ENCODE results near the gene MPDU1. TPM values are rescaled to one million over a fixed set of nuclear protein-coding genes. Genes with fewer than 3 reads are reported as not detected.
A peak's percentile ranks its signal among the peaks of the same experiment; 100 is the strongest.
"Not testable (repeated sequence)": the region's sequence is repeated elsewhere in the genome, so short reads cannot be mapped to it uniquely, and the experiment has no call there.

Gene MPDU1
- total RNA-seq, 2 experiments from 2014 or later, result 51.7 to 77.0 TPM

GRCh38 chr17:7615265-7615747, 31.7 kb downstream of the MPDU1 start:
- intact Hi-C loops (cut with DNase I, micrococcal nuclease), result loop anchor here (1.0 to 5.0 kb wide), 14 partner anchors 12 to 363 kb away; partner anchors contain the start of genes SAT2 (in 2 of the 2), CNTROB (in 1 of the 2), EIF5A (in 1 of the 2) and ELP5 (in 1 of the 2)

GRCh38 chr17:7618608-7619007, 35.0 kb downstream of the MPDU1 start:
- Mint-ChIP-seq H3K27me3 (no peaks in the 10 kb centered on the region), H3K4me1 (peaks cover 2% of the 10 kb centered on the region), H3K36me3 (ENCODE audit: low read depth) (peaks cover 1% of the 10 kb centered on the region), H3K27ac (no peak overlapping the region), H3K4me3 (no peak overlapping the region), H3K9me3 (ENCODE audit: low read depth) (no peaks in the 10 kb centered on the region)
- intact Hi-C loops (cut with DNase I, micrococcal nuclease), result loop anchor here in 1 of 2 experiments (5.0 kb wide), 1 partner anchor 224 kb away; no protein-coding TSS in a partner anchor
- CTCF ChIA-PET, result interaction anchor here (0.7 to 1.1 kb wide), 2 partner anchors 58 to 147 kb away, joined by 3 read pairs; no protein-coding TSS in a partner anchor
- DNase-seq, result no peak
- POLR2A ChIA-PET, result no interaction called here
- no peak for ATAC-seq

More at GRCh38 chr17:7615265-7615747, 31.7 kb downstream of the MPDU1 start:
- no peaks in the 10 kb centered on the region for H3K27me3 Mint-ChIP-seq
- H3K9me3 Mint-ChIP-seq (ENCODE audit: low read depth), result no peaks in the 10 kb centered on the region
- POLR2A ChIA-PET, result interaction anchor here (0.6 to 2.4 kb wide), 11 partner anchors 12 to 505 kb away, joined by 4 to 32 read pairs (median 6); partner anchors contain the start of genes ATP1B2, MPDU1, SAT2 and TP53
- peaks cover 13% of the 10 kb centered on the region for H3K36me3 Mint-ChIP-seq (ENCODE audit: low read depth)
- peak overlapping the region; percentile 85 for H3K4me3 Mint-ChIP-seq
- CTCF ChIA-PET, result interaction anchor here (0.6 to 2.5 kb wide), 10 partner anchors 12 to 685 kb away, joined by 3 to 31 read pairs (median 5); partner anchors contain the start of genes MPDU1, SAT2, TP53 and WRAP53
- no peak for DNase-seq
- no peak for ATAC-seq
- H3K27ac Mint-ChIP-seq, result peak overlapping the region; percentile 87
- H3K4me1 Mint-ChIP-seq, result peaks cover 30% of the 10 kb centered on the region

- Mint-ChIP-seq H3K4me1 (no peaks in the 10 kb centered on the region), H3K9me3 (ENCODE audit: low read depth) (no peaks in the 10 kb centered on the region), H3K4me3 (no peak overlapping the region), H3K27ac (no peak overlapping the region), H3K36me3 (ENCODE audit: low read depth) (no peaks in the 10 kb centered on the region), H3K27me3 (no peaks in the 10 kb centered on the region)
- no peak for DNase-seq
- intact Hi-C loops (cut with DNase I, micrococcal nuclease), result no loop called here
- POLR2A ChIA-PET, result no interaction called here
- CTCF ChIA-PET, result interaction anchor here (0.8 to 1.0 kb wide), 2 partner anchors 12 to 29 kb away, joined by 3 to 4 read pairs; no protein-coding TSS in a partner anchor
- no peak for ATAC-seq
Measured at GRCh38 chr17:7620835-7621234, 37.2 kb downstream of the MPDU1 start.

- POLR2A ChIA-PET, result interaction anchor here (0.7 kb wide), 1 partner anchor 212 kb away, joined by 4 read pairs; no protein-coding TSS in a partner anchor
- Mint-ChIP-seq H3K27ac (no peak overlapping the region), H3K4me3 (no peak overlapping the region), H3K36me3 (ENCODE audit: low read depth) (peaks cover 1% of the 10 kb centered on the region), H3K4me1 (peaks cover 11% of the 10 kb centered on the region), H3K9me3 (ENCODE audit: low read depth) (no peaks in the 10 kb centered on the region), H3K27me3 (no peaks in the 10 kb centered on the region)
- ATAC-seq (no peak), DNase-seq (no peak)
- CTCF ChIA-PET, result no interaction called here
- intact Hi-C loops (cut with DNase I, micrococcal nuclease), result no loop called here
Measured at GRCh38 chr17:7623661-7624060, 40.0 kb downstream of the MPDU1 start.

- ATAC-seq; POLR2A ChIA-PET; H3K9me3 Mint-ChIP-seq (ENCODE audit: low read depth); H3K36me3 Mint-ChIP-seq (ENCODE audit: low read depth); H3K27me3 Mint-ChIP-seq; H3K27ac Mint-ChIP-seq; H3K4me3 Mint-ChIP-seq; intact Hi-C loops (cut with DNase I, micrococcal nuclease); DNase-seq: not testable (repeated sequence)
- H3K4me1 Mint-ChIP-seq, result peaks cover 11% of the 10 kb centered on the region
- CTCF ChIA-PET, result interaction anchor here (1.0 kb wide), 1 partner anchor 47 kb away, joined by 3 read pairs; no protein-coding TSS in a partner anchor
Measured at GRCh38 chr17:7625749-7626148, 42.1 kb downstream of the MPDU1 start.

GRCh38 chr17:7626307-7626706, 42.7 kb downstream of the MPDU1 start:
- Mint-ChIP-seq H3K4me3 (peak overlapping the region; percentile 83), H3K4me1 (peaks cover 11% of the 10 kb centered on the region), H3K27me3 (no peaks in the 10 kb centered on the region), H3K27ac (no peak overlapping the region), H3K9me3 (ENCODE audit: low read depth) (no peaks in the 10 kb centered on the region), H3K36me3 (ENCODE audit: low read depth) (peaks cover 1% of the 10 kb centered on the region)
- ChIA-PET CTCF (interaction anchor here (1.0 to 1.3 kb wide), 4 partner anchors 16 to 61 kb away, joined by 3 to 4 read pairs (median 3); partner anchors contain the start of gene TP53), POLR2A (interaction anchor here (0.6 kb wide), 1 partner anchor 33 kb away, joined by 4 read pairs; no protein-coding TSS in a partner anchor)
- intact Hi-C loops (cut with DNase I, micrococcal nuclease), result no loop called here
- DNase-seq, result no peak
- ATAC-seq, result no peak

- Mint-ChIP-seq H3K36me3 (ENCODE audit: low read depth) (peaks cover 1% of the 10 kb centered on the region), H3K9me3 (ENCODE audit: low read depth) (no peaks in the 10 kb centered on the region), H3K4me3 (peak overlapping the region; percentile 83), H3K27me3 (no peaks in the 10 kb centered on the region), H3K27ac (peak overlapping the region; percentile 78), H3K4me1 (peaks cover 11% of the 10 kb centered on the region)
- no peak for DNase-seq
- intact Hi-C loops (cut with DNase I, micrococcal nuclease), result loop anchor here (1.0 kb wide), 3 partner anchors 12 to 61 kb away; partner anchors contain the start of genes ATP1B2 (in 1 of the 2) and WRAP53 (in 1 of the 2)
- ATAC-seq, result no peak
- CTCF ChIA-PET, result interaction anchor here (0.6 to 1.3 kb wide), 6 partner anchors 14 to 194 kb away, joined by 3 to 4 read pairs (median 3); partner anchors contain the start of gene TP53
- POLR2A ChIA-PET, result interaction anchor here (1.2 to 1.5 kb wide), 3 partner anchors 12 to 61 kb away, joined by 3 to 7 read pairs (median 5); partner anchors contain the start of genes FXR2 and TP53
Measured at GRCh38 chr17:7626956-7627249, 43.3 kb downstream of the MPDU1 start.

GRCh38 chr17:7627250-7628121, 43.8 kb downstream of the MPDU1 start, which contains the start of gene SAT2:
SAT2 (minus strand) TSS chr17:7627821; CDS start chr17:7627635, 186 bp downstream.
- DNase-seq (peak; percentile 91), ATAC-seq (peak; percentile 94)
- intact Hi-C loops (cut with DNase I, micrococcal nuclease), result loop anchor here (1.0 kb wide), 3 partner anchors 12 to 61 kb away; partner anchors contain the start of genes ATP1B2 (in 1 of the 2) and WRAP53 (in 1 of the 2)
- Mint-ChIP-seq H3K27ac (peak within 1 kb of the TSS; percentile 78), H3K36me3 (ENCODE audit: low read depth) (peaks cover 1% of the 10 kb centered on the region), H3K27me3 (no peaks in the 10 kb centered on the region), H3K9me3 (ENCODE audit: low read depth) (no peaks in the 10 kb centered on the region), H3K4me3 (peak within 1 kb of the TSS; percentile 83), H3K4me1 (peaks cover 11% of the 10 kb centered on the region)
- ChIA-PET POLR2A (interaction anchor here (0.6 to 1.5 kb wide), 6 partner anchors 13 to 60 kb away, joined by 3 to 7 read pairs (median 4); partner anchors contain the start of genes FXR2 and TP53), CTCF (interaction anchor here (0.6 to 1.3 kb wide), 14 partner anchors 9 to 359 kb away, joined by 3 to 6 read pairs (median 4); partner anchors contain the start of genes FXR2 and TP53)

GRCh38 chr17:7629939-7630571, 46.4 kb downstream of the MPDU1 start, which contains the start of gene SHBG:
SHBG (plus strand) TSS chr17:7630135; CDS start chr17:7630173, 38 bp downstream.
- ChIA-PET CTCF (interaction anchor here (0.6 to 4.9 kb wide), 4 partner anchors 12 to 57 kb away, joined by 3 to 20 read pairs (median 5); partner anchors contain the start of gene TP53), POLR2A (no interaction called here)
- H3K27ac Mint-ChIP-seq, result no peak within 1 kb of the TSS
- H3K4me3 Mint-ChIP-seq, result no peak within 1 kb of the TSS
- H3K4me1 Mint-ChIP-seq, result peaks cover 11% of the 10 kb centered on the region
- intact Hi-C loops (cut with DNase I, micrococcal nuclease), result loop anchor here in 1 of 2 experiments (5.0 kb wide), 1 partner anchor 42 kb away; no protein-coding TSS in a partner anchor
- peaks cover 1% of the 10 kb centered on the region for H3K36me3 Mint-ChIP-seq (ENCODE audit: low read depth)
- ATAC-seq, result no peak
- no peaks in the 10 kb centered on the region for H3K9me3 Mint-ChIP-seq (ENCODE audit: low read depth)
- no peaks in the 10 kb centered on the region for H3K27me3 Mint-ChIP-seq
- DNase-seq, result no peak
